Thyroid gland (tissue), 4 donors: Measurements from ENCODE around the gene PPP1R2.

Source experiments
- POLR2A ChIP-seq, 2 donors: fragments of 450-650 bp; IDR thresholded peaks; one replicate each; pipeline ENCODE4 v1.6.1; 2017; ENCODE audit warnings: antibody characterized with exemption in 2 of 2, mild to moderate bottlenecking in 2 of 2, moderate library complexity in 1 of 2
- TF ChIP-seq, protein P1 (sequence below), 6 experiments: fragments of 200-600 bp in 3 of 6; fragments of 450-650 bp in 3 of 6; sonication (generic) in 3 of 6; IDR thresholded peaks; one replicate each; pipeline ENCODE4 v1.5.1; 2016 to 2019; ENCODE audit warnings: antibody characterized with exemption in 6 of 6, mild to moderate bottlenecking in 2 of 6, inconsistent platforms in 1 of 6, moderate library complexity in 1 of 6

DNA sequence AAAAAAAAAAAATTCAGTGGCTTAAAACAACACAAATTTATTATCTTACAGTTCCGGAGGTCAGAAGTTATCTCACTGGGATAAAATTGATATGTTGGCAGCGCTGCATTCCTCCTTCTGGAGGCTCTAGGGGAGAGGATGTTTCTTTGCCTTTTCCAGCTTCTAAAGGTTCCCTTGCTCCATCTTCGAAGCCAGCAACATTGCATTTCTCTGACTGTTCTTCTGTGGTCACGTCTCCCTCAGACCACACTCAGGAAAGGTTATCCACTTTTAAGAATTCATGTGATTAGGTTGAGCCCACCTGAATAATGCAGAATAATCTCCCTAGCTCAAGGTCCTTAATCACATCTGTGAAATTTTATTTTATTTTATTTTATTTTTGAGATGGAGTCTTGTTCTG, 76.9 kb downstream of the PPP1R2 start:
- TF ChIP-seq, protein P1, sequence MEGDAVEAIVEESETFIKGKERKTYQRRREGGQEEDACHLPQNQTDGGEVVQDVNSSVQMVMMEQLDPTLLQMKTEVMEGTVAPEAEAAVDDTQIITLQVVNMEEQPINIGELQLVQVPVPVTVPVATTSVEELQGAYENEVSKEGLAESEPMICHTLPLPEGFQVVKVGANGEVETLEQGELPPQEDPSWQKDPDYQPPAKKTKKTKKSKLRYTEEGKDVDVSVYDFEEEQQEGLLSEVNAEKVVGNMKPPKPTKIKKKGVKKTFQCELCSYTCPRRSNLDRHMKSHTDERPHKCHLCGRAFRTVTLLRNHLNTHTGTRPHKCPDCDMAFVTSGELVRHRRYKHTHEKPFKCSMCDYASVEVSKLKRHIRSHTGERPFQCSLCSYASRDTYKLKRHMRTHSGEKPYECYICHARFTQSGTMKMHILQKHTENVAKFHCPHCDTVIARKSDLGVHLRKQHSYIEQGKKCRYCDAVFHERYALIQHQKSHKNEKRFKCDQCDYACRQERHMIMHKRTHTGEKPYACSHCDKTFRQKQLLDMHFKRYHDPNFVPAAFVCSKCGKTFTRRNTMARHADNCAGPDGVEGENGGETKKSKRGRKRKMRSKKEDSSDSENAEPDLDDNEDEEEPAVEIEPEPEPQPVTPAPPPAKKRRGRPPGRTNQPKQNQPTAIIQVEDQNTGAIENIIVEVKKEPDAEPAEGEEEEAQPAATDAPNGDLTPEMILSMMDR (IDR thresholded peaks at IDR 0.05), result no peak
- no peak for TF ChIP-seq POLR2A (IDR thresholded peaks at IDR 0.05)
